Left lung (tissue), 10 donors: ENCODE measurements around the gene ADAP1. TPM values are rescaled to one million over a fixed set of nuclear protein-coding genes. Genes with fewer than 3 reads are reported as not detected.

Source experiments
- ATAC-seq: fragments of 200-7000 bp; cut with Tn5 transposase; one replicate; pipeline ENCODE4 v1.9.1; 2020; ENCODE audit warnings: moderate library complexity
- DNase-seq, 4 donors: peaks; one replicate each; pipeline ENCODE4 v3.0.0-alpha.2; 2013 to 2020
- H3K27ac ChIP-seq, 2 donors: fragments of 200-600 bp; sonication (generic) in 1 of 2; one replicate each; pipeline versions ENCODE4 v1.5.0 to v1.8.0; 2020 to 2021
- H3K27me3 ChIP-seq, 2 donors: fragments of 200-600 bp; sonication (generic) in 1 of 2; one replicate each; pipeline versions ENCODE4 v1.5.0 to v1.8.0; 2020 to 2021
- H3K36me3 ChIP-seq, 2 donors: fragments of 200-600 bp; sonication (generic) in 1 of 2; one replicate each; pipeline versions ENCODE4 v1.5.0 to v1.8.0; 2020 to 2021
- H3K4me1 ChIP-seq, 2 donors: fragments of 200-600 bp; one replicate each; pipeline ENCODE4 v1.8.0; 2021
- H3K4me3 ChIP-seq, 2 donors: fragments of 200-600 bp; sonication (generic) in 1 of 2; one replicate each; pipeline versions ENCODE4 v1.5.0 to v1.8.0; 2020 to 2021; ENCODE audit warnings: mild to moderate bottlenecking in 1 of 2
- H3K9me3 ChIP-seq, 2 donors: fragments of 200-600 bp; sonication (generic) in 1 of 2; one replicate each; pipeline versions ENCODE4 v1.5.0 to v1.8.0; 2020 to 2021
- CTCF ChIP-seq, 2 donors: fragments of 200-600 bp; sonication (generic) in 1 of 2; IDR thresholded peaks; one replicate each; pipeline versions ENCODE4 v1.5.0 to v1.8.0; 2021; ENCODE audit warnings: antibody characterized with exemption in 2 of 2
- intact Hi-C, 2 donors: fragments of 100-400 bp; cut with DNase I; formaldehyde crosslinking; loops; one replicate each; pipeline versions ENCODE4 v1.11.2 to v1.14.2; 2022
- polyA plus RNA-seq, 6 donors: library from polyadenylated mRNA; unstranded; fragments of 120-200 nt; gene quantifications; one replicate each; pipeline ENCODE4 v1.2.1, GENCODE V29; 2013; ENCODE audit not compliant: insufficient read length in 6 of 6
- total RNA-seq, 2 donors: library from RNA; stranded (reverse); fragmentation: NEBNext Ultra II Directional; extraction: Animal tissue kit (Norgen Biotek cat#: 25700); gene quantifications; one replicate each; pipeline ENCODE4 v1.2.1, GENCODE V29; 2021
- donor health status: DM: no; HTN: yes; CAD: no.
- donor health status: DM: no; HTN: no; CAD: no.

ADAP1 gene
- total and polyA plus RNA-seq, 8 donors, result 5.1 to 35.1 (median 8.5) TPM

- no peak for TF ChIP-seq CTCF (IDR thresholded peaks at IDR 0.05)
- Histone ChIP-seq H3K4me3 (no peak overlapping the region), H3K9me3 (no peaks in the 10 kb centered on the region), H3K36me3 (peaks cover 0 to 96% of the 10 kb centered on the region in 2 donors), H3K4me1 (no peaks in the 10 kb centered on the region), H3K27ac (no peak overlapping the region), H3K27me3 (no peaks in the 10 kb centered on the region)
- intact Hi-C loops, result no loop called here
- ATAC-seq, result no peak
- peak in 1 of 4 donors; percentile 61 for DNase-seq
Observed at GRCh38 chr7:853366-854117, 100.9 kb downstream of the ADAP1 start.

- H3K36me3 ChIP-seq, result peaks cover 0 to 79% of the 10 kb centered on the region in 2 donors
- intact Hi-C loops, result no loop called here
- TF ChIP-seq CTCF (IDR thresholded peaks at IDR 0.05), result no peak
- no peak overlapping the region for H3K27ac ChIP-seq
- no peaks in the 10 kb centered on the region for H3K4me1 ChIP-seq
- DNase-seq, result peak in 1 of 4 donors; percentile 55
- no peak overlapping the region for H3K4me3 ChIP-seq
- no peaks in the 10 kb centered on the region for H3K27me3 ChIP-seq
- peaks cover 0 to 3% of the 10 kb centered on the region in 2 donors for H3K9me3 ChIP-seq
- no peak for ATAC-seq
Observed at GRCh38 chr7:851204-851603, 103.3 kb downstream of the ADAP1 start.

- no peaks in the 10 kb centered on the region for H3K4me1 ChIP-seq
- ATAC-seq, result no peak
- DNase-seq, result peak in 1 of 4 donors; percentile 67
- no peak for TF ChIP-seq CTCF (IDR thresholded peaks at IDR 0.05)
- H3K9me3 ChIP-seq, result peaks cover 0 to 3% of the 10 kb centered on the region in 2 donors
- H3K27me3 ChIP-seq, result no peaks in the 10 kb centered on the region
- H3K27ac ChIP-seq, result no peak overlapping the region
- H3K36me3 ChIP-seq, result peaks cover 0 to 69% of the 10 kb centered on the region in 2 donors
- no peak overlapping the region for H3K4me3 ChIP-seq
- intact Hi-C loops, result no loop called here
Observed at GRCh38 chr7:849781-850180, 104.7 kb downstream of the ADAP1 start.

- ATAC-seq, result no peak
Observed at GRCh38 chr7:849145-849544, 105.3 kb downstream of the ADAP1 start.

More at GRCh38 chr7:849145-849544, 105.3 kb downstream of the ADAP1 start:
- peak in 1 of 4 donors; percentile 43 for DNase-seq
- intact Hi-C loops, result no loop called here
- Histone ChIP-seq H3K4me3 (no peak overlapping the region), H3K4me1 (no peaks in the 10 kb centered on the region), H3K27ac (no peak overlapping the region), H3K9me3 (peaks cover 0 to 3% of the 10 kb centered on the region in 2 donors), H3K27me3 (no peaks in the 10 kb centered on the region), H3K36me3 (peaks cover 0 to 69% of the 10 kb centered on the region in 2 donors)
- no peak for TF ChIP-seq CTCF (IDR thresholded peaks at IDR 0.05)

Other genes starting within 250 kb of the ADAP1 start
- gene DNAAF5, start 228.0 kb downstream of the ADAP1 start, total RNA-seq, result 10 to 100 TPM; 19.9 to 28.3 TPM
- gene DNAAF5, start 228.0 kb downstream of the ADAP1 start, polyA plus RNA-seq, result 10 to 100 TPM; 24.6 to 30.6 (median 26.2) TPM
- gene PRKAR1B, start 227.4 kb downstream of the ADAP1 start, total RNA-seq, result 10 to 100 TPM; 16.3 to 19.6 TPM
- 10 to 100 TPM; 36.5 to 43.5 (median 38.5) TPM for gene PRKAR1B, start 227.4 kb downstream of the ADAP1 start, polyA plus RNA-seq
- 100 to 1,000 TPM; 101 to 109 TPM for gene SUN1, start 122.2 kb downstream of the ADAP1 start, total RNA-seq
- 100 to 1,000 TPM; 137 to 182 (median 159) TPM for gene SUN1, start 122.2 kb downstream of the ADAP1 start, polyA plus RNA-seq
- gene GET4, start 78.1 kb downstream of the ADAP1 start, total RNA-seq, result 10 to 100 TPM; 30.1 to 31.6 TPM
- 10 to 100 TPM; 25.0 to 39.0 (median 31.1) TPM for gene GET4, start 78.1 kb downstream of the ADAP1 start, polyA plus RNA-seq
- 10 to 100 TPM in 1 of 2 donors, 1 to 10 TPM in 1; 9.1 to 10.8 TPM for gene COX19, start 20.9 kb upstream of the ADAP1 start, total RNA-seq
- gene COX19, start 20.9 kb upstream of the ADAP1 start, polyA plus RNA-seq, result 10 to 100 TPM; 13.1 to 18.1 (median 16.7) TPM
- gene CYP2W1, start 28.5 kb upstream of the ADAP1 start, total RNA-seq, result not detected
- gene CYP2W1, start 28.5 kb upstream of the ADAP1 start, polyA plus RNA-seq, result 10 to 100 TPM in 2 of 6 donors, 1 to 10 TPM in 4; 6.2 to 16.9 (median 9.0) TPM
- gene GPR146, start 89.9 kb upstream of the ADAP1 start, total RNA-seq, result 10 to 100 TPM; 16.7 to 18.9 TPM
- 1 to 10 TPM; 6.3 to 8.7 (median 7.7) TPM for gene GPR146, start 89.9 kb upstream of the ADAP1 start, polyA plus RNA-seq
- gene GPER1, start 133.4 kb upstream of the ADAP1 start, total RNA-seq, result 10 to 100 TPM in 1 of 2 donors, 1 to 10 TPM in 1; 8.1 to 11.6 TPM
- gene GPER1, start 133.4 kb upstream of the ADAP1 start, polyA plus RNA-seq, result 1 to 10 TPM; 5.1 to 6.9 (median 5.6) TPM
- 10 to 100 TPM; 15.1 to 28.9 TPM for gene ZFAND2A, start 205.5 kb upstream of the ADAP1 start, total RNA-seq
- 10 to 100 TPM; 20.0 to 28.1 (median 22.8) TPM for gene ZFAND2A, start 205.5 kb upstream of the ADAP1 start, polyA plus RNA-seq